WTC11 (cell line): ENCODE measurements around the gene GIPC2. TPM values are rescaled to one million over a fixed set of nuclear protein-coding genes. Genes with fewer than 3 reads are reported as not detected.

ENCODE experiments used
- ATAC-seq: fragments of 200-7000 bp; cut with Tn5 transposase; 2 replicates; pipeline ENCODE4 v1.10.0; 2021; ENCODE audit warnings: mild to moderate bottlenecking, moderate library complexity
- CTCF ChIA-PET: fragments of 300-600 bp; sonication (Branson Sonifier 250); formaldehyde crosslinking; loops from one replicate; lab custom pipeline; 2021; ENCODE audit warnings: antibody characterized with exemption; lab: Charles Lee
- POLR2A ChIA-PET: fragments of 350-600 bp; sonication (Branson Sonifier 250); formaldehyde crosslinking; loops from one replicate; lab custom pipeline; 2021; ENCODE audit warnings: antibody characterized with exemption; lab: Charles Lee
- DNase-seq: peaks from one replicate; pipeline ENCODE4 v3.0.0; 2021; ENCODE audit warnings: low spot score
- H3K27ac Mint-ChIP-seq: 2 replicates; pipeline ENCODE4 v1.8.0; 2021; ENCODE audit warnings: mixed read lengths
- H3K27me3 Mint-ChIP-seq: 2 replicates; pipeline ENCODE4 v1.8.0; 2021; ENCODE audit warnings: low read depth, mild to moderate bottlenecking, moderate library complexity, mixed read lengths
- H3K36me3 Mint-ChIP-seq: 2 replicates; pipeline ENCODE4 v1.8.0; 2021; ENCODE audit warnings: mixed read lengths
- H3K4me1 Mint-ChIP-seq: 2 replicates; pipeline ENCODE4 v1.8.0; 2022; ENCODE audit warnings: mixed read lengths
- H3K4me3 Mint-ChIP-seq: 2 replicates; pipeline ENCODE4 v1.8.0; 2021; ENCODE audit warnings: mild to moderate bottlenecking, moderate library complexity, mixed read lengths
- H3K9me3 Mint-ChIP-seq: 2 replicates; pipeline ENCODE4 v1.8.0; 2021; ENCODE audit warnings: mixed read lengths
- CREB1 ChIP-seq: sonication (generic); formaldehyde crosslinking; IDR thresholded peaks from 2 replicates; pipeline ENCODE4 v1.8.0; 2023; ENCODE audit warnings: mild to moderate bottlenecking, missing genetic modification reagents
- CREM ChIP-seq: sonication (generic); formaldehyde crosslinking; IDR thresholded peaks from 2 replicates; pipeline ENCODE4 v1.8.1; 2022; ENCODE audit warnings: mild to moderate bottlenecking, missing genetic modification reagents, moderate library complexity
- ELF4 ChIP-seq: sonication (generic); formaldehyde crosslinking; IDR thresholded peaks from 2 replicates; pipeline ENCODE4 v1.8.1; 2022; ENCODE audit warnings: low read depth, mild to moderate bottlenecking, moderate library complexity, missing genetic modification reagents
- EMX1 ChIP-seq: fragments of 250-450 bp; sonication (Bioruptor Pico); IDR thresholded peaks from 2 replicates; pipeline ENCODE4 v1.8.0; 2021; ENCODE audit warnings: mild to moderate bottlenecking
- ETV6 ChIP-seq: sonication (generic); formaldehyde crosslinking; IDR thresholded peaks from 2 replicates; pipeline ENCODE4 v1.8.1; 2022; ENCODE audit warnings: mild to moderate bottlenecking, missing genetic modification reagents
- FOXJ3 ChIP-seq: sonication (generic); formaldehyde crosslinking; IDR thresholded peaks from 2 replicates; pipeline ENCODE4 v1.9.0; 2021; ENCODE audit warnings: missing genetic modification reagents, mild to moderate bottlenecking, borderline replicate concordance
- FOXK1 ChIP-seq: sonication (generic); formaldehyde crosslinking; IDR thresholded peaks from 2 replicates; pipeline ENCODE4 v1.8.0; 2022; ENCODE audit warnings: mild to moderate bottlenecking, moderate library complexity, missing genetic modification reagents
- FOXP1 ChIP-seq: sonication (generic); formaldehyde crosslinking; IDR thresholded peaks from 2 replicates; pipeline ENCODE4 v1.8.0; 2022; ENCODE audit warnings: missing genetic modification reagents, mild to moderate bottlenecking, moderate library complexity, borderline replicate concordance
- FOXP4 ChIP-seq: sonication (generic); formaldehyde crosslinking; IDR thresholded peaks from 2 replicates; pipeline ENCODE4 v1.8.0; 2022; ENCODE audit warnings: mild to moderate bottlenecking, missing genetic modification reagents
- GABPB1 ChIP-seq: sonication (generic); formaldehyde crosslinking; IDR thresholded peaks from 2 replicates; pipeline ENCODE4 v1.8.1; 2023; ENCODE audit warnings: mild to moderate bottlenecking, missing genetic modification reagents
- GTF2I ChIP-seq: fragments of 250-450 bp; sonication (Bioruptor Pico); conservative IDR thresholded peaks from 2 replicates; pipeline ENCODE4 v1.4.0; 2021; ENCODE audit warnings: mild to moderate bottlenecking
- HMGA2 ChIP-seq: fragments of 250-450 bp; sonication (Bioruptor Pico); IDR thresholded peaks from 2 replicates; pipeline ENCODE4 v1.4.0; 2021; ENCODE audit warnings: mild to moderate bottlenecking, moderate library complexity
- IRF2 ChIP-seq: sonication (generic); formaldehyde crosslinking; IDR thresholded peaks from 2 replicates; pipeline ENCODE4 v1.8.0; 2022; ENCODE audit warnings: low read depth, missing genetic modification reagents, borderline replicate concordance
- JAZF1 ChIP-seq: fragments of 250-450 bp; sonication (Bioruptor Pico); IDR thresholded peaks from 2 replicates; pipeline ENCODE4 v1.9.0; 2021; ENCODE audit warnings: moderate library complexity, mild to moderate bottlenecking, inconsistent platforms
- MYBL2 ChIP-seq: sonication (generic); formaldehyde crosslinking; IDR thresholded peaks from 2 replicates; pipeline ENCODE4 v1.8.1; 2023; ENCODE audit warnings: mild to moderate bottlenecking, moderate library complexity, missing genetic modification reagents
- PREB ChIP-seq: sonication (generic); formaldehyde crosslinking; IDR thresholded peaks from 2 replicates; pipeline ENCODE4 v1.8.1; 2022; ENCODE audit warnings: mild to moderate bottlenecking, missing genetic modification reagents, moderate library complexity, borderline replicate concordance
- SOX15 ChIP-seq: fragments of 250-450 bp; sonication (Bioruptor Pico); IDR thresholded peaks from 2 replicates; pipeline ENCODE4 v1.9.0; 2021; ENCODE audit warnings: mild to moderate bottlenecking
- TP53 ChIP-seq: sonication (generic); formaldehyde crosslinking; IDR thresholded peaks from 2 replicates; pipeline ENCODE4 v1.8.1; 2023; ENCODE audit warnings: mild to moderate bottlenecking, missing genetic modification reagents
- ZNF121 ChIP-seq: sonication (generic); formaldehyde crosslinking; IDR thresholded peaks from 2 replicates; pipeline ENCODE4 v1.8.0; 2023; ENCODE audit warnings: missing genetic modification reagents
- ZNF138 ChIP-seq: sonication (generic); formaldehyde crosslinking; conservative IDR thresholded peaks from 2 replicates; pipeline ENCODE4 v1.8.1; 2022; ENCODE audit warnings: mild to moderate bottlenecking, moderate library complexity, missing genetic modification reagents
- ZSCAN18 ChIP-seq: fragments of 250-450 bp; sonication (Bioruptor Pico); IDR thresholded peaks from 2 replicates; pipeline ENCODE4 v2.1.2; 2022; ENCODE audit warnings: mild to moderate bottlenecking, moderate library complexity
- total RNA-seq: library from RNA; stranded (reverse); gene quantifications from 3 replicates; pipeline ENCODE4 v1.2.3, GENCODE V29; 2021
- TF ChIP-seq, protein P1 (sequence below): sonication (generic); formaldehyde crosslinking; IDR thresholded peaks from 2 replicates; pipeline ENCODE4 v1.8.1; 2023; ENCODE audit warnings: mild to moderate bottlenecking, missing genetic modification reagents
- TF ChIP-seq, protein P2 (sequence below): sonication (generic); formaldehyde crosslinking; IDR thresholded peaks from 2 replicates; pipeline ENCODE4 v1.8.1; 2023; ENCODE audit warnings: mild to moderate bottlenecking, missing genetic modification reagents, moderate library complexity
- TF ChIP-seq, protein P3 (sequence below): sonication (generic); formaldehyde crosslinking; IDR thresholded peaks from 2 replicates; pipeline ENCODE4 v1.8.1; 2023; ENCODE audit warnings: mild to moderate bottlenecking, moderate library complexity, missing genetic modification reagents
- TF ChIP-seq, protein P4 (sequence below): sonication (generic); formaldehyde crosslinking; IDR thresholded peaks from 2 replicates; pipeline ENCODE4 v1.8.0; 2023; ENCODE audit warnings: missing genetic modification reagents
- TF ChIP-seq, protein P5 (sequence below): fragments of 250-450 bp; sonication (Bioruptor Pico); IDR thresholded peaks from 2 replicates; pipeline ENCODE4 v1.9.0; 2021; ENCODE audit warnings: mild to moderate bottlenecking

GIPC2 gene
- total RNA-seq, 1 experiment from 2014 or later, result 0.83 TPM

GRCh38 chr1:78178816-78179215, 133.1 kb downstream of the GIPC2 start:
- ATAC-seq, result no peak

GRCh38 chr1:78184460-78185072, 138.8 kb downstream of the GIPC2 start:
- Mint-ChIP-seq H3K27ac (no peak overlapping the region), H3K4me3 (no peak overlapping the region), H3K36me3 (no peaks in the 10 kb centered on the region), H3K27me3 (peaks cover 5% of the 10 kb centered on the region), H3K9me3 (no peaks in the 10 kb centered on the region; the same call in 1 of the 2 replicates), H3K4me1 (no peaks in the 10 kb centered on the region)
- ATAC-seq, result no peak
- ChIA-PET POLR2A (no interaction called here), CTCF (no interaction called here)
- no peak for DNase-seq
- TF ChIP-seq ZNF138 (CRISPR knock-in tag) (no peak), EMX1 (no peak), IRF2 (CRISPR knock-in tag) (no peak), HMGA2 (CRISPR knock-in tag) (no peak), FOXK1 (no peak), ZNF121 (CRISPR knock-in tag) (no peak), ETV6 (no peak), GTF2I (CRISPR knock-in tag) (no peak), CREB1 (CRISPR knock-in tag) (no peak)
- TF ChIP-seq, protein P1, sequence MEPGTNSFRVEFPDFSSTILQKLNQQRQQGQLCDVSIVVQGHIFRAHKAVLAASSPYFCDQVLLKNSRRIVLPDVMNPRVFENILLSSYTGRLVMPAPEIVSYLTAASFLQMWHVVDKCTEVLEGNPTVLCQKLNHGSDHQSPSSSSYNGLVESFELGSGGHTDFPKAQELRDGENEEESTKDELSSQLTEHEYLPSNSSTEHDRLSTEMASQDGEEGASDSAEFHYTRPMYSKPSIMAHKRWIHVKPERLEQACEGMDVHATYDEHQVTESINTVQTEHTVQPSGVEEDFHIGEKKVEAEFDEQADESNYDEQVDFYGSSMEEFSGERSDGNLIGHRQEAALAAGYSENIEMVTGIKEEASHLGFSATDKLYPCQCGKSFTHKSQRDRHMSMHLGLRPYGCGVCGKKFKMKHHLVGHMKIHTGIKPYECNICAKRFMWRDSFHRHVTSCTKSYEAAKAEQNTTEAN, result no peak
- TF ChIP-seq, protein P2, sequence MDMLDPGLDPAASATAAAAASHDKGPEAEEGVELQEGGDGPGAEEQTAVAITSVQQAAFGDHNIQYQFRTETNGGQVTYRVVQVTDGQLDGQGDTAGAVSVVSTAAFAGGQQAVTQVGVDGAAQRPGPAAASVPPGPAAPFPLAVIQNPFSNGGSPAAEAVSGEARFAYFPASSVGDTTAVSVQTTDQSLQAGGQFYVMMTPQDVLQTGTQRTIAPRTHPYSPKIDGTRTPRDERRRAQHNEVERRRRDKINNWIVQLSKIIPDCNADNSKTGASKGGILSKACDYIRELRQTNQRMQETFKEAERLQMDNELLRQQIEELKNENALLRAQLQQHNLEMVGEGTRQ (CRISPR knock-in tag), result no peak

More at GRCh38 chr1:78178816-78179215, 133.1 kb downstream of the GIPC2 start:
- no peak overlapping the region for H3K4me3 Mint-ChIP-seq
- no peak for DNase-seq
- ChIA-PET POLR2A (no interaction called here), CTCF (no interaction called here)
- H3K36me3 Mint-ChIP-seq, result no peaks in the 10 kb centered on the region
- H3K27me3 Mint-ChIP-seq, result peaks cover under 1% of the 10 kb centered on the region
- H3K4me1 Mint-ChIP-seq, result peaks cover 5% of the 10 kb centered on the region
- no peak overlapping the region for H3K27ac Mint-ChIP-seq
- TF ChIP-seq FOXP4 (no peak), SOX15 (CRISPR knock-in tag) (no peak), JAZF1 (CRISPR knock-in tag) (no peak), TP53 (no peak), ZNF138 (CRISPR knock-in tag) (no peak), FOXJ3 (CRISPR knock-in tag) (no peak), ELF4 (CRISPR knock-in tag) (no peak), GABPB1 (no peak), ZSCAN18 (CRISPR knock-in tag) (no peak), CREM (CRISPR knock-in tag) (no peak), MYBL2 (CRISPR knock-in tag) (no peak), PREB (CRISPR knock-in tag) (no peak), FOXP1 (CRISPR knock-in tag) (no peak)
- TF ChIP-seq, protein P3, sequence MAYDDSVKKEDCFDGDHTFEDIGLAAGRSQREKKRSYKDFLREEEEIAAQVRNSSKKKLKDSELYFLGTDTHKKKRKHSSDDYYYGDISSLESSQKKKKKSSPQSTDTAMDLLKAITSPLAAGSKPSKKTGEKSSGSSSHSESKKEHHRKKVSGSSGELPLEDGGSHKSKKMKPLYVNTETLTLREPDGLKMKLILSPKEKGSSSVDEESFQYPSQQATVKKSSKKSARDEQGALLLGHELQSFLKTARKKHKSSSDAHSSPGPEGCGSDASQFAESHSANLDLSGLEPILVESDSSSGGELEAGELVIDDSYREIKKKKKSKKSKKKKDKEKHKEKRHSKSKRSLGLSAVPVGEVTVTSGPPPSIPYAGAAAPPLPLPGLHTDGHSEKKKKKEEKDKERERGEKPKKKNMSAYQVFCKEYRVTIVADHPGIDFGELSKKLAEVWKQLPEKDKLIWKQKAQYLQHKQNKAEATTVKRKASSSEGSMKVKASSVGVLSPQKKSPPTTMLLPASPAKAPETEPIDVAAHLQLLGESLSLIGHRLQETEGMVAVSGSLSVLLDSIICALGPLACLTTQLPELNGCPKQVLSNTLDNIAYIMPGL (CRISPR knock-in tag), result no peak
- TF ChIP-seq, protein P4, sequence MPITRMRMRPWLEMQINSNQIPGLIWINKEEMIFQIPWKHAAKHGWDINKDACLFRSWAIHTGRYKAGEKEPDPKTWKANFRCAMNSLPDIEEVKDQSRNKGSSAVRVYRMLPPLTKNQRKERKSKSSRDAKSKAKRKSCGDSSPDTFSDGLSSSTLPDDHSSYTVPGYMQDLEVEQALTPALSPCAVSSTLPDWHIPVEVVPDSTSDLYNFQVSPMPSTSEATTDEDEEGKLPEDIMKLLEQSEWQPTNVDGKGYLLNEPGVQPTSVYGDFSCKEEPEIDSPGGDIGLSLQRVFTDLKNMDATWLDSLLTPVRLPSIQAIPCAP, result no peak
- TF ChIP-seq, protein P5, sequence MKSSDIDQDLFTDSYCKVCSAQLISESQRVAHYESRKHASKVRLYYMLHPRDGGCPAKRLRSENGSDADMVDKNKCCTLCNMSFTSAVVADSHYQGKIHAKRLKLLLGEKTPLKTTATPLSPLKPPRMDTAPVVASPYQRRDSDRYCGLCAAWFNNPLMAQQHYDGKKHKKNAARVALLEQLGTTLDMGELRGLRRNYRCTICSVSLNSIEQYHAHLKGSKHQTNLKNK (CRISPR knock-in tag), result no peak
- no peaks in the 10 kb centered on the region for H3K9me3 Mint-ChIP-seq
